Measurements from ENCODE around the gene RIPK4. TPM values are rescaled to one million over a fixed set of nuclear protein-coding genes. Genes with fewer than 3 reads are reported as not detected.

Gene RIPK4
- total RNA-seq, 1 experiment from 2014 or later, result 252 TPM

DNA sequence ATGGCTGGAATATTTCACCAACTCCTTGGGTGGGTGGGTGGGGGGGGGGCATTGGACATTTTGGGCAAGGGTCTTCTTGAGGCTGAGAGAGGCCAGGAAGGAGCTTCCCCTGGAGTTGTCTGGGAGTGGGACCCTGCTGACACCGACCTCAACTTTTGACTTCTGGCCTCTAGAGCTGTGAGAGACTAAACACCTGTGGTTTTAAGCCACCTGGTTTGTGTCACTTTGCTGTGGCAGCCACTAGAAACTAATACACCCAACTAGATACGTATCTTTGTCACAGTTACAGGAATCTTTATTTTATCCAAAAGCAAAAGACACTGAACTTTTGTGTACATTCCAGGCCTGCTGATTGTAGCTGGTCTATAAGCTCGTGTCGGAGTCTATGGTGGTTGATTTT is 9.9 kb upstream of the RIPK4 start:
- no peaks in the 10 kb centered on the region for H3K9me3 ChIP-seq (ENCODE audit: low read length)
- H3K4me3 ChIP-seq (ENCODE audit: low read length), result no peak overlapping the region
- no peak overlapping the region for H3K9ac ChIP-seq (ENCODE audit: low read length)
- no peaks in the 10 kb centered on the region for H3K9me2 ChIP-seq (replicated peaks; ENCODE audit: low read length)
- ChIA-PET POLR2A (ENCODE audit: unreplicated experiment) (interaction anchor here (0.6 to 0.7 kb wide), 2 partner anchors 10 to 97 kb away, joined by 5 read pairs; no protein-coding TSS in a partner anchor), CTCF (interaction anchor here (1.6 kb wide), 1 partner anchor 164 kb away, joined by 10 read pairs; no protein-coding TSS in a partner anchor)
- H3K27ac ChIP-seq (ENCODE audit: low read length), result no peak overlapping the region
- no peaks in the 10 kb centered on the region for H3K36me3 ChIP-seq (ENCODE audit: low read depth, low read length)
- H3K4me1 ChIP-seq (ENCODE audit: insufficient read depth, low read length), result peaks cover 40% of the 10 kb centered on the region
- intact Hi-C loops (cut with micrococcal nuclease), result no loop called here
- no TSS peak for BruUV-seq (replicated peaks)
- peaks cover 16% of the 10 kb centered on the region for H3F3A ChIP-seq (ENCODE audit: low read length, unreplicated experiment)
- DNase-seq, result no peak
- ATAC-seq, result no peak
- 0 out of 2 replicates have a peak, but pooled peaks cover 2% of the 10 kb centered on the region for H3K79me2 ChIP-seq (ENCODE audit: low read length)
- H4K20me1 ChIP-seq (ENCODE audit: low read length), result no peaks in the 10 kb centered on the region
- no peaks in the 10 kb centered on the region for H3K27me3 ChIP-seq (ENCODE audit: low read length)
- TF ChIP-seq, protein P1, sequence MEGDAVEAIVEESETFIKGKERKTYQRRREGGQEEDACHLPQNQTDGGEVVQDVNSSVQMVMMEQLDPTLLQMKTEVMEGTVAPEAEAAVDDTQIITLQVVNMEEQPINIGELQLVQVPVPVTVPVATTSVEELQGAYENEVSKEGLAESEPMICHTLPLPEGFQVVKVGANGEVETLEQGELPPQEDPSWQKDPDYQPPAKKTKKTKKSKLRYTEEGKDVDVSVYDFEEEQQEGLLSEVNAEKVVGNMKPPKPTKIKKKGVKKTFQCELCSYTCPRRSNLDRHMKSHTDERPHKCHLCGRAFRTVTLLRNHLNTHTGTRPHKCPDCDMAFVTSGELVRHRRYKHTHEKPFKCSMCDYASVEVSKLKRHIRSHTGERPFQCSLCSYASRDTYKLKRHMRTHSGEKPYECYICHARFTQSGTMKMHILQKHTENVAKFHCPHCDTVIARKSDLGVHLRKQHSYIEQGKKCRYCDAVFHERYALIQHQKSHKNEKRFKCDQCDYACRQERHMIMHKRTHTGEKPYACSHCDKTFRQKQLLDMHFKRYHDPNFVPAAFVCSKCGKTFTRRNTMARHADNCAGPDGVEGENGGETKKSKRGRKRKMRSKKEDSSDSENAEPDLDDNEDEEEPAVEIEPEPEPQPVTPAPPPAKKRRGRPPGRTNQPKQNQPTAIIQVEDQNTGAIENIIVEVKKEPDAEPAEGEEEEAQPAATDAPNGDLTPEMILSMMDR (conservative IDR thresholded peaks at IDR 0.05; ENCODE audit: low read depth, low read length), result no peak
- TF ChIP-seq EZH2 (IDR thresholded peaks at IDR 0.05; ENCODE audit: low read length, unreplicated experiment) (no peak), EZH2phosphoT487 (IDR thresholded peaks at IDR 0.05; ENCODE audit: borderline replicate concordance, low read length) (no peak)
- H2AFZ ChIP-seq (ENCODE audit: low read length), result no peak overlapping the region
- no peak overlapping the region for H3K4me2 ChIP-seq (ENCODE audit: low read length)

DNA sequence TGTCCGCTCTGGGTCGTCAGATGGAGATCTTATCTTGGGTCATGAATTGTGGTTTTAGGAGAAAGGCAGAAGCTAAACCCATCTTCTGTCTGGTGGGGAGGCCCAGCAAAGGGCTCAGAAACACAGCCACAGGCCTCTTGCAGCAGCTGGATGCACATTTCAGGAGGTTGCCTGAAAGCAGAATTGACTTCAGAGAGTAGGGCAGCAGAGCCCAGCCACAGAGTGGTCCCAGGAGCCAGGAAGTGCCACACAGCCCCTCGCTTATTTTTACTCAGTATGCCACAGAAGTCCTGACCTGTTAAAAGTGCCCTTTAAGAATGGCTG is 8.3 kb upstream of the RIPK4 start:
- ATAC-seq, result no peak
- Histone ChIP-seq H2AFZ (ENCODE audit: low read length) (no peak overlapping the region), H3K27me3 (ENCODE audit: low read length) (no peaks in the 10 kb centered on the region), H3K79me2 (ENCODE audit: low read length) (peaks cover 2% of the 10 kb centered on the region), H4K20me1 (ENCODE audit: low read length) (no peaks in the 10 kb centered on the region), H3K9me2 (replicated peaks; ENCODE audit: low read length) (no peaks in the 10 kb centered on the region), H3K9me3 (ENCODE audit: low read length) (no peaks in the 10 kb centered on the region), H3K9ac (ENCODE audit: low read length) (no peak overlapping the region), H3K4me1 (ENCODE audit: insufficient read depth, low read length) (peaks cover 25% of the 10 kb centered on the region), H3K4me3 (ENCODE audit: low read length) (no peak overlapping the region), H3K4me2 (ENCODE audit: low read length) (no peak overlapping the region), H3K27ac (ENCODE audit: low read length) (no peak overlapping the region), H3F3A (ENCODE audit: low read length, unreplicated experiment) (peaks cover 12% of the 10 kb centered on the region), H3K36me3 (ENCODE audit: low read depth, low read length) (no peaks in the 10 kb centered on the region)
- DNase-seq, result no peak
- BruUV-seq (replicated peaks), result no TSS peak
- ChIA-PET CTCF (interaction anchor here (1.5 kb wide), 1 partner anchor 41 kb away, joined by 4 read pairs; no protein-coding TSS in a partner anchor), POLR2A (ENCODE audit: unreplicated experiment) (no interaction called here)
- TF ChIP-seq, protein P1 (conservative IDR thresholded peaks at IDR 0.05; ENCODE audit: low read depth, low read length), result no peak
- TF ChIP-seq EZH2 (IDR thresholded peaks at IDR 0.05; ENCODE audit: low read length, unreplicated experiment) (no peak), EZH2phosphoT487 (IDR thresholded peaks at IDR 0.05; ENCODE audit: borderline replicate concordance, low read length) (no peak)
- intact Hi-C loops (cut with micrococcal nuclease), result no loop called here

DNA sequence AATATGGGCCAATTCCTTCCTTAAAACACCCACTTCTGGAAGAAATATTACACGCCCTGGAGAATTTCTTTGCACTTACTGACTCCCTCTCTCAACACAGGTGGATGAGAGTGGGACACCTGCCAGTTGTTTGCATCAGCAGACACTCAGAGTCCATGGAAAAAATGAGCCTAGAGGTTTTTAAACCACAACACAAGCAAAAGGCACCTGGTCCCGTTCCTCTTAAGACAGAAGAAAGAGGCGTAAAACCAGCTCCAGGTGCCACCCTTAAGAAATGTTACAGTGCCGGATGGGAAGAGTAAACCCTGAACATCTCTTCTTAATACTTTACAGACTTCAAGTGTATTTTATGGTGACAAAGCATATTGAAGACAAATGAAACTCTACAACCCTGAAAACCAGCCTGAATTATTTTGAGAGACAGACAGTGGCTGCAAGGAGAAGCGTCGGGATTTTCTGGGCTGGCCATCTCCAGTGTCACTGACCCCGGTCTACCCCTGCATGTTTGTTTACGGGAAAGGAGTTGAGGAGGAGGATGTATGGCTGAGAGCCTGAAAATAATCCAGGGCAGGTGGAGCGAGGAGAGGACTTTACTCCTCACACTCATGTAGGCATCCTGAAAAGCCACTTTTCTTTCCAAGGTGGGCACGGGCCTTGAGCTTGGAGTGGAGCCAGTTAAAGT is 7.8 kb upstream of the RIPK4 start:
- H3F3A ChIP-seq (ENCODE audit: low read length, unreplicated experiment), result peaks cover 6% of the 10 kb centered on the region
- TF ChIP-seq EZH2phosphoT487 (IDR thresholded peaks at IDR 0.05; ENCODE audit: borderline replicate concordance, low read length) (no peak), EZH2 (IDR thresholded peaks at IDR 0.05; ENCODE audit: low read length, unreplicated experiment) (no peak)
- TF ChIP-seq, protein P1 (conservative IDR thresholded peaks at IDR 0.05; ENCODE audit: low read depth, low read length), result no peak
- ATAC-seq (no peak), DNase-seq (no peak)
- H3K4me2 ChIP-seq (ENCODE audit: low read length), result no peak overlapping the region
- H4K20me1 ChIP-seq (ENCODE audit: low read length), result no peaks in the 10 kb centered on the region
- no peak overlapping the region for H3K4me3 ChIP-seq (ENCODE audit: low read length)
- no peak overlapping the region for H3K9ac ChIP-seq (ENCODE audit: low read length)
- ChIA-PET CTCF (no interaction called here), POLR2A (ENCODE audit: unreplicated experiment) (no interaction called here)
- H3K9me2 ChIP-seq (replicated peaks; ENCODE audit: low read length), result no peaks in the 10 kb centered on the region
- peaks cover 23% of the 10 kb centered on the region for H3K4me1 ChIP-seq (ENCODE audit: insufficient read depth, low read length)
- no TSS peak for BruUV-seq (replicated peaks)
- intact Hi-C loops (cut with micrococcal nuclease), result no loop called here
- no peaks in the 10 kb centered on the region for H3K27me3 ChIP-seq (ENCODE audit: low read length)
- H3K9me3 ChIP-seq (ENCODE audit: low read length), result no peaks in the 10 kb centered on the region
- H3K36me3 ChIP-seq (ENCODE audit: low read depth, low read length), result no peaks in the 10 kb centered on the region
- no peak overlapping the region for H2AFZ ChIP-seq (ENCODE audit: low read length)
- peaks cover 7% of the 10 kb centered on the region for H3K79me2 ChIP-seq (ENCODE audit: low read length)
- H3K27ac ChIP-seq (ENCODE audit: low read length), result no peak overlapping the region
